Brain microvascular endothelial cell (primary cell): ENCODE measurements around the gene KRT72.

Source experiments
- DNase-seq: peaks from one replicate; pipeline ENCODE4 v3.0.0-alpha.2; 2020
- H3K27ac ChIP-seq: fragments of 250-450 bp; sonication (Bioruptor Pico); 2 replicates; pipeline ENCODE4 v1.5.1; 2020; ENCODE audit warnings: mild to moderate bottlenecking, moderate library complexity
- H3K27me3 ChIP-seq: fragments of 250-450 bp; sonication (Bioruptor Pico); replicated peaks from 2 replicates; pipeline ENCODE4 v1.5.1; 2020; ENCODE audit warnings: mild to moderate bottlenecking
- H3K36me3 ChIP-seq: fragments of 250-450 bp; sonication (Bioruptor Pico); replicated peaks from 2 replicates; pipeline ENCODE4 v1.5.1; 2020; ENCODE audit warnings: mild to moderate bottlenecking
- H3K4me3 ChIP-seq: 2 replicates; pipeline ENCODE4 v1.5.1; 2011; ENCODE audit warnings: low read depth, mild to moderate bottlenecking, control low read depth, low read length, moderate library complexity
- in situ Hi-C: cut with HindIII; loops from 2 replicates; pipeline ENCODE4 v1.10.0; 2017; ENCODE audit warnings: low sequenced_read_pairs, low pct_ligation_motif_present
- TF ChIP-seq, protein P1 (sequence below): IDR thresholded peaks from 2 replicates; pipeline ENCODE4 v1.5.1; 2011; ENCODE audit warnings: low read depth, mild to moderate bottlenecking, moderate library complexity, low read length, control low read depth, inconsistent platforms; ENCODE audit errors: missing control alignments

Gene KRT72

DNA sequence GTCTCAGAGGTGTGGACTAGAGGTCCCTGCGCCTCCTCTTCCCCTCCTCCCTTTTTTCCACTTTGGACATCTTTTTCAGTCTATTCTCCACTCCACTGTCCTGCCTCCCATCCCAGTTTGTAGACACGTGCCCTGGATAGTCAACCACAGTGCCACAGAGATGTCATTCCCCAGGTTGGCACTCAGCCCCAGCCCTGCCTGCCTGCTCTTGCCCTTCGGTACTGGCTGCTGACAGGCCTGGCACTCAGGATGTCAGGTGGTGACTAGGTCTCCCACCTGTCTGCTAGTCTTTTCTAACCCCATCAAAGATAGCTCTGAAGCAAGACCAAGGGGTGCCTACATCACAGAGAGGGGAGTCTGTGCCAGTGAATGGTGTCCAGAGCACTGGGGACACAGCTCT is 64.2 kb downstream of the KRT72 start:
- H3K4me3 ChIP-seq = no peak overlapping the region
- TF ChIP-seq, protein P1, sequence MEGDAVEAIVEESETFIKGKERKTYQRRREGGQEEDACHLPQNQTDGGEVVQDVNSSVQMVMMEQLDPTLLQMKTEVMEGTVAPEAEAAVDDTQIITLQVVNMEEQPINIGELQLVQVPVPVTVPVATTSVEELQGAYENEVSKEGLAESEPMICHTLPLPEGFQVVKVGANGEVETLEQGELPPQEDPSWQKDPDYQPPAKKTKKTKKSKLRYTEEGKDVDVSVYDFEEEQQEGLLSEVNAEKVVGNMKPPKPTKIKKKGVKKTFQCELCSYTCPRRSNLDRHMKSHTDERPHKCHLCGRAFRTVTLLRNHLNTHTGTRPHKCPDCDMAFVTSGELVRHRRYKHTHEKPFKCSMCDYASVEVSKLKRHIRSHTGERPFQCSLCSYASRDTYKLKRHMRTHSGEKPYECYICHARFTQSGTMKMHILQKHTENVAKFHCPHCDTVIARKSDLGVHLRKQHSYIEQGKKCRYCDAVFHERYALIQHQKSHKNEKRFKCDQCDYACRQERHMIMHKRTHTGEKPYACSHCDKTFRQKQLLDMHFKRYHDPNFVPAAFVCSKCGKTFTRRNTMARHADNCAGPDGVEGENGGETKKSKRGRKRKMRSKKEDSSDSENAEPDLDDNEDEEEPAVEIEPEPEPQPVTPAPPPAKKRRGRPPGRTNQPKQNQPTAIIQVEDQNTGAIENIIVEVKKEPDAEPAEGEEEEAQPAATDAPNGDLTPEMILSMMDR = no peak
- DNase-seq = no peak
- H3K27ac ChIP-seq = no peak overlapping the region
- no peaks in the 10 kb centered on the region for H3K36me3 ChIP-seq
- no peaks in the 10 kb centered on the region for H3K27me3 ChIP-seq
- in situ Hi-C loops = no loop called here
